Tibial nerve (tissue), 4 donors: ENCODE data around the gene SH2B3.

Source experiments
- CTCF ChIP-seq, 5 experiments: fragments of 200-600 bp in 3 of 5; fragments of 450-650 bp in 2 of 5; sonication (generic) in 3 of 5; IDR thresholded peaks; one replicate each; pipeline ENCODE4 v1.5.1; 2016 to 2019; ENCODE audit warnings: antibody characterized with exemption in 5 of 5, mild to moderate bottlenecking in 3 of 5, moderate library complexity in 2 of 5
- EP300 ChIP-seq, 2 donors: sonication (generic); formaldehyde crosslinking; IDR thresholded peaks; one replicate each; pipeline ENCODE4 v1.6.1; 2017; ENCODE audit warnings: antibody characterized with exemption in 2 of 2, mild to moderate bottlenecking in 1 of 2
- POLR2A ChIP-seq, 2 donors: fragments of 450-650 bp; IDR thresholded peaks; one replicate each; pipeline ENCODE4 v1.6.1; 2017; ENCODE audit warnings: antibody characterized with exemption in 2 of 2, mild to moderate bottlenecking in 2 of 2, moderate library complexity in 2 of 2

- no peak for TF ChIP-seq POLR2A (IDR thresholded peaks at IDR 0.05)
- TF ChIP-seq CTCF (IDR thresholded peaks at IDR 0.05): no peak
- TF ChIP-seq EP300 (IDR thresholded peaks at IDR 0.05): no peak
These were observed 41.2 kb downstream of the SH2B3 start for GRCh38 chr12:111446631-111447570.
